Retinal pigment epithelial cell (primary cell): ENCODE data around the gene TSPAN9.
A peak's percentile ranks its signal among the peaks of the same experiment; 100 is the strongest.

Source experiments
- DNase-seq: peaks from one replicate; pipeline ENCODE4 v3.0.0-alpha.2; 2010; ENCODE audit warnings: low read depth
- H3K4me3 ChIP-seq: 2 replicates; pipeline ENCODE4 v1.5.1; 2011; ENCODE audit warnings: mild to moderate bottlenecking, low read length, control low read depth, moderate library complexity
- CTCF ChIP-seq: conservative IDR thresholded peaks from 2 replicates; pipeline ENCODE4 v1.5.1; 2011; ENCODE audit warnings: low read depth, low read length, control low read depth, inconsistent platforms

Gene TSPAN9

DNA sequence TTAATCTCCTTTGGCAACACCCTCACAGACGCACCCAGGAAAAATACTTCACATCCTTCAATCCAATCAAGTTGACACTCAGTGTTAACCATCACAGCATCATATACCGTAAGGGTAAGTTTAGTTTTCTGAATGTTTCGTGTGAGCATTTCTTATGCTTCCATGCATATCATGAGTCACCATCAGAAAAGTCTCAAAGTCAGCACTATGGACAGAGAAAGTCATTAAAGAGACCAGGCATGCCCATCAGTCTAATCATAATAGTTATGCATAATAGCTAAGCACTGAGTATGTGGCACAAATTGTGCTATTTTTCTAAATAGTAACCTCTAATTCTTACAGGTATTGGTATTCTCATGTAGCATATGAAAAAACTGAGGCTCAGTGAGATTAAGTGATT, 255.0 kb downstream of the TSPAN9 start:
- H3K4me3 ChIP-seq, result no peak overlapping the region
- no peak for DNase-seq
- TF ChIP-seq CTCF, result no peak

DNA sequence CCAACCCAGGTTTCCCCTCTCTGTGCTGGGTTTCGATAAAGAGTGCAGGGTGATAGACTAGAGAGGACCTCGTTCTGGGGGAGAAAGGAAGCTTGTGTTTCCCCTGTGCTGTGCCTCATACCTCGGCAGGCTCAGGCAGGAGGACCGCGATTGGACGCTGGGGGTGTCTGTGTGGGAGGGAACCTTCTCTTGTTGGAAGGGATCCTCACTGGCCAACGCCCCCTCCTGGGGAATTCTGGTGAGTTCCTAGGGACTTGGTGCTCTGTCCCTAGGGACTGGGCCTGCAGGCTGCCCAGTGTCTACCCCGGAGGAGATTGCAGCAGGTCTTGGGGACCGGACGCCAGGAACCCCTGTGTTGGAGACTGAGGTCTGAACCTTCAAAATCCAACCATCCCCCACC, 256.4 kb downstream of the TSPAN9 start:
- no peak for DNase-seq
- TF ChIP-seq CTCF, result peak; percentile 11
- H3K4me3 ChIP-seq, result no peak overlapping the region

GRCh38 chr12:3333991-3334391, 256.8 kb downstream of the TSPAN9 start:
- DNase-seq, result no peak
- TF ChIP-seq CTCF, result no peak
- no peak overlapping the region for H3K4me3 ChIP-seq

DNA sequence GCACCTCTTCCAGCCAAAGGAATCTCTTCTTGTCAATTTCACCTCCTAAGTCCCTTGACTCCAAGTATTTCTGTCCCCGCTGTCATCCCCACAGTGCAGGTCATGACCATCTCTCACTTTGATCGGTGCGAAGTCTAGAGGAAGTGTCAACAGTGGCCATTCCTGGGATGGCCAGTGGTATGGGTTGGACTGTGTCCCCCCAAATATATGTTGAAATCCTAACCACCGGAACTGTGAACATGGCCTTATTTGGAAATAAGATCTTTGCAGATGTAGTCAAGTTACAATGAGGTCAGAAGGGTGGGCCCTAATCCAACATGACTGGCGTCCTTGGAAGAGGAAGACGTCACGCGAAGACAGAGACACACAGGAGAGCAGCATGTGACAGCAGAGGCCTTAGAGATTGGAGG, 257.9 kb downstream of the TSPAN9 start:
- no peak for DNase-seq
- H3K4me3 ChIP-seq, result no peak overlapping the region
- TF ChIP-seq CTCF, result no peak
